HCT116 (cell line): ENCODE results near the gene GLDN. TPM values are rescaled to one million over a fixed set of nuclear protein-coding genes. Genes with fewer than 3 reads are reported as not detected.

Source experiments
- ATAC-seq: fragments of 200-7000 bp; cut with Tn5 transposase; 2 replicates; pipeline ENCODE4 v1.9.1; 2020; ENCODE audit warnings: mild to moderate bottlenecking, moderate library complexity
- BruUV-seq: library from RNA; stranded (reverse); fragments of 400-500 nt; replicated peaks from 2 replicates; lab custom pipeline; 2021; lab: Mats Ljungman, UMichigan
- CTCF ChIA-PET: fragments of 300-600 bp; sonication (Branson Sonifier 250); formaldehyde crosslinking; loops from one replicate; lab custom pipeline; 2021; ENCODE audit warnings: antibody characterized with exemption; lab: Charles Lee
- POLR2A ChIA-PET: fragments of 300-600, 350-600 bp; sonication (Branson Sonifier 250); formaldehyde crosslinking; loops from one replicate; lab custom pipeline; 2021; ENCODE audit warnings: antibody characterized with exemption; lab: Charles Lee
- RAD21 ChIA-PET, 2 experiments: fragments of 300-600 bp; sonication (Branson Sonifier 250); formaldehyde crosslinking; loops; one replicate each; lab custom pipeline; 2023; ENCODE audit warnings: low total read pairs in 2 of 2; ENCODE audit not compliant: uncharacterized antibody in 2 of 2, unreplicated experiment in 2 of 2, low non-redundant PET in 1 of 2; lab: Charles Lee
- DNase-seq: peaks from one replicate; pipeline ENCODE4 v3.0.0-alpha.2; 2010; ENCODE audit warnings: low read depth, low spot score
- H2AFZ ChIP-seq: fragments of 200-600 bp; shearing (Covaris generic), sonication (generic); 2 replicates; pipeline ENCODE4 v1.6.1; 2017; ENCODE audit warnings: low read depth, mixed run types, mixed read lengths, antibody characterized with exemption, low read length; ENCODE audit not compliant: poor library complexity, severe bottlenecking
- H3K27ac ChIP-seq: 2 replicates; pipeline ENCODE4 v1.5.1; 2012; ENCODE audit warnings: low read depth, low read length
- H3K27me3 ChIP-seq: fragments of 200-600 bp; sonication (generic); 2 replicates; pipeline ENCODE4 v1.6.1; 2016; ENCODE audit warnings: mixed run types, low read length, mixed read lengths; ENCODE audit not compliant: insufficient read depth
- H3K36me3 ChIP-seq, 2 experiments: fragments of 200-500 bp in 1 of 2; fragments of 200-600 bp in 1 of 2; sonication (Bioruptor generic) in 1 of 2; sonication (generic) in 1 of 2; 2 replicates each; pipeline versions ENCODE4 v1.5.1 to v1.6.1; 2014 to 2016; ENCODE audit warnings: low read length in 2 of 2, inconsistent platforms in 1 of 2, mixed read lengths in 1 of 2, mixed run types in 1 of 2; ENCODE audit not compliant: insufficient read depth in 2 of 2, control insufficient read depth in 1 of 2
- H3K4me1 ChIP-seq, 2 experiments: fragments of 200-600 bp in 1 of 2; sonication (generic) in 1 of 2; 2 replicates each; pipeline versions ENCODE4 v1.5.1 to v1.6.1; 2012 to 2017; ENCODE audit warnings: low read length in 2 of 2, inconsistent platforms in 1 of 2, mild to moderate bottlenecking in 1 of 2, mixed read lengths in 1 of 2, mixed run types in 1 of 2, moderate library complexity in 1 of 2; ENCODE audit not compliant: insufficient read depth in 2 of 2, control insufficient read depth in 1 of 2
- H3K4me2 ChIP-seq: fragments of 200-600 bp; sonication (generic); 2 replicates; pipeline ENCODE4 v1.6.1; 2017; ENCODE audit warnings: mixed run types, low read length, mixed read lengths
- H3K4me3 ChIP-seq, 2 experiments: fragments of 200-600 bp in 1 of 2; sonication (generic) in 1 of 2; replicated peaks in 1 of 2; 2 replicates each; pipeline ENCODE4 v1.5.1; 2011 to 2016; ENCODE audit warnings: low read length in 2 of 2, control low read depth in 1 of 2, low read depth in 1 of 2, mild to moderate bottlenecking in 1 of 2, mixed read lengths in 1 of 2, mixed run types in 1 of 2
- H3K79me2 ChIP-seq: fragments of 200-600 bp; sonication (generic); 2 replicates; pipeline ENCODE4 v1.6.1; 2017; ENCODE audit warnings: mild to moderate bottlenecking, mixed run types, low read length, moderate library complexity, mixed read lengths; ENCODE audit not compliant: insufficient read depth
- H3K9ac ChIP-seq: fragments of 200-600 bp; sonication (generic); 2 replicates; pipeline ENCODE4 v1.6.1; 2016; ENCODE audit warnings: low read length, mixed read lengths
- H3K9me2 ChIP-seq: fragments of 200-600 bp; sonication (generic), shearing (Covaris generic); 2 replicates; pipeline ENCODE4 v1.6.1; 2017; ENCODE audit warnings: mixed run types, mild to moderate bottlenecking, moderate library complexity; ENCODE audit not compliant: insufficient read depth
- H3K9me3 ChIP-seq, 2 experiments: fragments of 200-500 bp in 1 of 2; fragments of 200-600 bp in 1 of 2; sonication (Bioruptor generic) in 1 of 2; sonication (generic) in 1 of 2; 2 replicates each; pipeline ENCODE4 v1.6.1; 2014 to 2017; ENCODE audit warnings: low read length in 2 of 2, mixed read lengths in 2 of 2, inconsistent platforms in 1 of 2, low read depth in 1 of 2, mild to moderate bottlenecking in 1 of 2, mixed run types in 1 of 2, moderate library complexity in 1 of 2; ENCODE audit not compliant: control insufficient read depth in 1 of 2, insufficient read depth in 1 of 2
- H4K20me1 ChIP-seq: fragments of 200-600 bp; sonication (generic), shearing (Covaris generic); 2 replicates; pipeline ENCODE4 v1.6.1; 2017; ENCODE audit warnings: mixed run types, mild to moderate bottlenecking, moderate library complexity; ENCODE audit not compliant: insufficient read depth
- ELF1 ChIP-seq: IDR thresholded peaks from 2 replicates; pipeline ENCODE4 v1.6.1; 2012; ENCODE audit warnings: low read depth, borderline replicate concordance
- FOSL1 ChIP-seq: IDR thresholded peaks from 2 replicates; pipeline ENCODE4 v1.6.1; 2012; ENCODE audit warnings: low read depth
- SIN3A ChIP-seq: IDR thresholded peaks from 2 replicates; pipeline ENCODE4 v1.6.1; 2012; ENCODE audit warnings: low read depth
- ZFX ChIP-seq: fragments of 450-650 bp; IDR thresholded peaks from 2 replicates; pipeline ENCODE4 v1.6.1; 2017
- ZNF274 ChIP-seq: fragments of 200-500 bp; sonication (Bioruptor generic); IDR thresholded peaks from 2 replicates; pipeline ENCODE4 v1.6.1; 2014; ENCODE audit warnings: mild to moderate bottlenecking, low read depth, low read length, inconsistent platforms
- intact Hi-C: fragments of 100-400 bp; cut with micrococcal nuclease; formaldehyde crosslinking; loops from 2 replicates; pipeline ENCODE4 v1.10.0; 2022
- total RNA-seq: library from RNA; stranded (reverse); gene quantifications from one replicate; pipeline ENCODE4 v1.2.1, GENCODE V29; 2021; ENCODE audit not compliant: unreplicated experiment
- TF ChIP-seq, protein P1 (sequence below), 3 experiments: fragments of 200-600 bp in 1 of 3; sonication (generic) in 1 of 3; IDR thresholded peaks in 2 of 3; conservative IDR thresholded peaks in 1 of 3; 2 replicates each; pipeline ENCODE4 v1.5.1; 2012 to 2017; ENCODE audit warnings: low read depth in 2 of 3, low read length in 2 of 3, antibody characterized with exemption in 1 of 3, borderline replicate concordance in 1 of 3, control low read depth in 1 of 3, mild to moderate bottlenecking in 1 of 3, mixed read lengths in 1 of 3, mixed run types in 1 of 3, moderate library complexity in 1 of 3; ENCODE audit not compliant: insufficient read depth in 1 of 3
- TF ChIP-seq, protein P2 (sequence below): IDR thresholded peaks from 2 replicates; pipeline ENCODE4 v1.6.1; 2011; ENCODE audit warnings: mild to moderate bottlenecking, low read length, moderate library complexity; ENCODE audit not compliant: insufficient replicate concordance; ENCODE audit errors: extremely low read depth

GLDN gene
- total RNA-seq, 1 experiment from 2014 or later = 3.0 TPM

DNA sequence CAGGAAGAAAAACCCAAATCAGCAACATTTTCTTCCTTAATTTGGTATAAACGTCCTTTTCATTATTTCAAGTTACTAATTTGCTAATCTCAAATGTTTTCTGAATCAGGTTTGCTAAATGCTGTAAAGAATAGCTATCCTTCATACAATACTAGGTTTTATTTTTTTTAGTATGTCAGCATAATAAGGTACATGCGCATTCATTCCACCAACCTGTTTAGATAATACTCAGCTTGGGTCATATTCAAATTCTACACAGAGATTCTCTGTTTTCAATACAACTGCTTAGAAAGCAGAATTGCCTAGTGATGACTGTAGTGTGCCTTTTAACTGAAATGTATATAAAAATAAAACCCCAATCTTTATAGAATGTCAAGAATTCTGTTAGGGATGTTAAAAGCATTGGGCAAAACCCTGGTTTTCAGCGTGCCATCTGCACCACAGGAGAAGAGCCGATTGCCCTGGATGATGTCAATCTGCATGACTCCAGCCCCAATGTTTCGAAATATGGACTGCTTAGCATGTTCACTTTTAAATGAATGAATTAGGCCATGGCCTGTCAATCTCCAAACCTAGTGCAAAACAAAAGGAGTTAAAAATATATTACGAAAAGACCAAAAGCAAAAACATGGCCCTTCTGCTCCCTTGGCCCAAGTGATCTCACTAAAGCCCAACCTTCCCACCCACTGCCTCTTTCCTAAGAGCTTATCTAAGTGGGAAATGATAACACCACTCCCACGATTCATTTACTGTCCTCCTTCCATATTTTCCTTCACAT is 107.4 kb downstream of the GLDN start:
- peak overlapping the region; percentile 59 for H3K4me2 ChIP-seq
- ChIA-PET RAD21 (no interaction called here), POLR2A (no interaction called here), CTCF (no interaction called here)
- no peaks in the 10 kb centered on the region; the same call in 1 of the 2 replicates for H3K27me3 ChIP-seq
- peaks cover 26 to 60% of the 10 kb centered on the region in 2 experiments for H3K4me1 ChIP-seq
- no peak overlapping the region for H3K4me3 ChIP-seq
- no peak overlapping the region for H3K9ac ChIP-seq
- TF ChIP-seq ZFX (no peak), ELF1 (no peak), ZNF274 (no peak), FOSL1 (no peak), SIN3A (no peak)
- TF ChIP-seq, protein P1, sequence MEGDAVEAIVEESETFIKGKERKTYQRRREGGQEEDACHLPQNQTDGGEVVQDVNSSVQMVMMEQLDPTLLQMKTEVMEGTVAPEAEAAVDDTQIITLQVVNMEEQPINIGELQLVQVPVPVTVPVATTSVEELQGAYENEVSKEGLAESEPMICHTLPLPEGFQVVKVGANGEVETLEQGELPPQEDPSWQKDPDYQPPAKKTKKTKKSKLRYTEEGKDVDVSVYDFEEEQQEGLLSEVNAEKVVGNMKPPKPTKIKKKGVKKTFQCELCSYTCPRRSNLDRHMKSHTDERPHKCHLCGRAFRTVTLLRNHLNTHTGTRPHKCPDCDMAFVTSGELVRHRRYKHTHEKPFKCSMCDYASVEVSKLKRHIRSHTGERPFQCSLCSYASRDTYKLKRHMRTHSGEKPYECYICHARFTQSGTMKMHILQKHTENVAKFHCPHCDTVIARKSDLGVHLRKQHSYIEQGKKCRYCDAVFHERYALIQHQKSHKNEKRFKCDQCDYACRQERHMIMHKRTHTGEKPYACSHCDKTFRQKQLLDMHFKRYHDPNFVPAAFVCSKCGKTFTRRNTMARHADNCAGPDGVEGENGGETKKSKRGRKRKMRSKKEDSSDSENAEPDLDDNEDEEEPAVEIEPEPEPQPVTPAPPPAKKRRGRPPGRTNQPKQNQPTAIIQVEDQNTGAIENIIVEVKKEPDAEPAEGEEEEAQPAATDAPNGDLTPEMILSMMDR (IDR thresholded peaks at IDR 0.05 in 2 of 3, conservative IDR thresholded peaks at IDR 0.05 in 1 of 3; ENCODE audit: borderline replicate concordance in 1 of 3, insufficient read depth in 1 of 3, low read depth in 2 of 3, low read length in 2 of 3) = no peak
- TF ChIP-seq, protein P2, sequence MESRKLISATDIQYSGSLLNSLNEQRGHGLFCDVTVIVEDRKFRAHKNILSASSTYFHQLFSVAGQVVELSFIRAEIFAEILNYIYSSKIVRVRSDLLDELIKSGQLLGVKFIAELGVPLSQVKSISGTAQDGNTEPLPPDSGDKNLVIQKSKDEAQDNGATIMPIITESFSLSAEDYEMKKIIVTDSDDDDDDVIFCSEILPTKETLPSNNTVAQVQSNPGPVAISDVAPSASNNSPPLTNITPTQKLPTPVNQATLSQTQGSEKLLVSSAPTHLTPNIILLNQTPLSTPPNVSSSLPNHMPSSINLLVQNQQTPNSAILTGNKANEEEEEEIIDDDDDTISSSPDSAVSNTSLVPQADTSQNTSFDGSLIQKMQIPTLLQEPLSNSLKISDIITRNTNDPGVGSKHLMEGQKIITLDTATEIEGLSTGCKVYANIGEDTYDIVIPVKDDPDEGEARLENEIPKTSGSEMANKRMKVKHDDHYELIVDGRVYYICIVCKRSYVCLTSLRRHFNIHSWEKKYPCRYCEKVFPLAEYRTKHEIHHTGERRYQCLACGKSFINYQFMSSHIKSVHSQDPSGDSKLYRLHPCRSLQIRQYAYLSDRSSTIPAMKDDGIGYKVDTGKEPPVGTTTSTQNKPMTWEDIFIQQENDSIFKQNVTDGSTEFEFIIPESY = no peak
- intact Hi-C loops = no loop called here
- H3K79me2 ChIP-seq = no peaks in the 10 kb centered on the region
- no peaks in the 10 kb centered on the region for H4K20me1 ChIP-seq
- no peaks in the 10 kb centered on the region for H3K9me2 ChIP-seq
- H3K36me3 ChIP-seq = peaks cover 2 to 14% of the 10 kb centered on the region in 2 experiments; a peak in 2 of 4 replicates
- no peak overlapping the region for H3K27ac ChIP-seq
- H3K9me3 ChIP-seq = no peaks in the 10 kb centered on the region
- H2AFZ ChIP-seq = no peak overlapping the region
- no TSS peak for BruUV-seq
- no peak for ATAC-seq
- DNase-seq = no peak
